Left lung (tissue), 10 donors: Measurements from ENCODE around the gene CHSY1. TPM values are rescaled to one million over a fixed set of nuclear protein-coding genes. Genes with fewer than 3 reads are reported as not detected.

ENCODE experiments used
- ATAC-seq: fragments of 200-7000 bp; cut with Tn5 transposase; one replicate; pipeline ENCODE4 v1.9.1; 2020; ENCODE audit warnings: moderate library complexity
- DNase-seq, 4 donors: peaks; one replicate each; pipeline ENCODE4 v3.0.0-alpha.2; 2013 to 2020
- H3K27ac ChIP-seq, 2 donors: fragments of 200-600 bp; sonication (generic) in 1 of 2; one replicate each; pipeline versions ENCODE4 v1.5.0 to v1.8.0; 2020 to 2021
- H3K27me3 ChIP-seq, 2 donors: fragments of 200-600 bp; sonication (generic) in 1 of 2; one replicate each; pipeline versions ENCODE4 v1.5.0 to v1.8.0; 2020 to 2021
- H3K36me3 ChIP-seq, 2 donors: fragments of 200-600 bp; sonication (generic) in 1 of 2; one replicate each; pipeline versions ENCODE4 v1.5.0 to v1.8.0; 2020 to 2021
- H3K4me1 ChIP-seq, 2 donors: fragments of 200-600 bp; one replicate each; pipeline ENCODE4 v1.8.0; 2021
- H3K4me3 ChIP-seq, 2 donors: fragments of 200-600 bp; sonication (generic) in 1 of 2; one replicate each; pipeline versions ENCODE4 v1.5.0 to v1.8.0; 2020 to 2021; ENCODE audit warnings: mild to moderate bottlenecking in 1 of 2
- H3K9me3 ChIP-seq, 2 donors: fragments of 200-600 bp; sonication (generic) in 1 of 2; one replicate each; pipeline versions ENCODE4 v1.5.0 to v1.8.0; 2020 to 2021
- CTCF ChIP-seq, 2 donors: fragments of 200-600 bp; sonication (generic) in 1 of 2; IDR thresholded peaks; one replicate each; pipeline versions ENCODE4 v1.5.0 to v1.8.0; 2021; ENCODE audit warnings: antibody characterized with exemption in 2 of 2
- intact Hi-C, 2 donors: fragments of 100-400 bp; cut with DNase I; formaldehyde crosslinking; loops; one replicate each; pipeline versions ENCODE4 v1.11.2 to v1.14.2; 2022
- polyA plus RNA-seq, 6 donors: library from polyadenylated mRNA; unstranded; fragments of 120-200 nt; gene quantifications; one replicate each; pipeline ENCODE4 v1.2.1, GENCODE V29; 2013; ENCODE audit not compliant: insufficient read length in 6 of 6
- total RNA-seq, 2 donors: library from RNA; stranded (reverse); fragmentation: NEBNext Ultra II Directional; extraction: Animal tissue kit (Norgen Biotek cat#: 25700); gene quantifications; one replicate each; pipeline ENCODE4 v1.2.1, GENCODE V29; 2021
- donor health status: DM: no; HTN: yes; CAD: no.
- donor health status: DM: no; HTN: no; CAD: no.

Gene CHSY1
- total and polyA plus RNA-seq, 8 donors = 33.3 to 61.5 (median 51.5) TPM

- H3K4me1 ChIP-seq = peaks cover 0 to 29% of the 10 kb centered on the region in 2 donors
- H3K36me3 ChIP-seq = no peaks in the 10 kb centered on the region
- no peak for TF ChIP-seq CTCF (IDR thresholded peaks at IDR 0.05)
- DNase-seq (no peak), ATAC-seq (no peak)
- H3K27me3 ChIP-seq = no peaks in the 10 kb centered on the region
- intact Hi-C loops = no loop called here
- peak overlapping the region in 1 of 2 donors; percentile 70 for H3K27ac ChIP-seq
- H3K9me3 ChIP-seq = no peaks in the 10 kb centered on the region
- no peak overlapping the region for H3K4me3 ChIP-seq
Observed at GRCh38 chr15:101150723-101151040, 101.2 kb downstream of the CHSY1 start.

- Histone ChIP-seq H3K27me3 (no peaks in the 10 kb centered on the region), H3K4me1 (peaks cover 0 to 29% of the 10 kb centered on the region in 2 donors), H3K9me3 (no peaks in the 10 kb centered on the region), H3K36me3 (no peaks in the 10 kb centered on the region), H3K27ac (peak overlapping the region in 1 of 2 donors; percentile 70), H3K4me3 (no peak overlapping the region)
- ATAC-seq (no peak), DNase-seq (peak in 1 of 4 donors; percentile 70)
- TF ChIP-seq CTCF (IDR thresholded peaks at IDR 0.05) = no peak
- intact Hi-C loops = no loop called here
Observed at GRCh38 chr15:101149864-101150722, 101.8 kb downstream of the CHSY1 start.

- ATAC-seq = no peak
- peaks cover 0 to 29% of the 10 kb centered on the region in 2 donors for H3K4me1 ChIP-seq
- H3K27me3 ChIP-seq = no peaks in the 10 kb centered on the region
- intact Hi-C loops = no loop called here
- TF ChIP-seq CTCF (IDR thresholded peaks at IDR 0.05) = no peak
- no peaks in the 10 kb centered on the region for H3K9me3 ChIP-seq
- no peaks in the 10 kb centered on the region for H3K36me3 ChIP-seq
- H3K27ac ChIP-seq = no peak overlapping the region
- H3K4me3 ChIP-seq = no peak overlapping the region
- DNase-seq = peak in 1 of 4 donors; percentile 37
Observed at GRCh38 chr15:101148881-101149664, 102.8 kb downstream of the CHSY1 start.

- intact Hi-C loops = no loop called here
- Histone ChIP-seq H3K9me3 (no peaks in the 10 kb centered on the region), H3K4me1 (peaks cover 0 to 29% of the 10 kb centered on the region in 2 donors), H3K36me3 (no peaks in the 10 kb centered on the region), H3K4me3 (no peak overlapping the region), H3K27ac (no peak overlapping the region), H3K27me3 (no peaks in the 10 kb centered on the region)
- DNase-seq (peak in 1 of 4 donors; percentile 52), ATAC-seq (no peak)
- no peak for TF ChIP-seq CTCF (IDR thresholded peaks at IDR 0.05)
Observed at GRCh38 chr15:101148166-101148880, 103.5 kb downstream of the CHSY1 start.
